HCT116 (cell line): ENCODE results near the gene ZDHHC22.

ENCODE experiments used
- CBX3 ChIP-seq: IDR thresholded peaks from 2 replicates; pipeline ENCODE4 v1.6.1; 2012; ENCODE audit warnings: low read depth
- CTCF ChIP-seq, 3 experiments: fragments of 200-600 bp in 1 of 3; sonication (generic) in 1 of 3; IDR thresholded peaks in 2 of 3; conservative IDR thresholded peaks in 1 of 3; 2 replicates each; pipeline ENCODE4 v1.5.1; 2012 to 2017; ENCODE audit warnings: low read depth in 2 of 3, low read length in 2 of 3, antibody characterized with exemption in 1 of 3, borderline replicate concordance in 1 of 3, control low read depth in 1 of 3, mild to moderate bottlenecking in 1 of 3, mixed read lengths in 1 of 3, mixed run types in 1 of 3, moderate library complexity in 1 of 3; ENCODE audit not compliant: insufficient read depth in 1 of 3
- EZH2 ChIP-seq: fragments of 200-600 bp; sonication (generic); IDR thresholded peaks from 2 replicates; pipeline ENCODE4 v1.6.1; 2017; ENCODE audit warnings: antibody characterized with exemption, mixed run types
- POLR2AphosphoS5 ChIP-seq: IDR thresholded peaks from 2 replicates; pipeline ENCODE4 v1.6.1; 2011; ENCODE audit warnings: mild to moderate bottlenecking, low read depth, low read length, moderate library complexity
- ZBTB33 ChIP-seq: IDR thresholded peaks from 2 replicates; pipeline ENCODE4 v1.6.1; 2011; ENCODE audit warnings: mild to moderate bottlenecking, low read length, moderate library complexity; ENCODE audit not compliant: insufficient replicate concordance; ENCODE audit errors: extremely low read depth
- ZNF274 ChIP-seq: fragments of 200-500 bp; sonication (Bioruptor generic); IDR thresholded peaks from 2 replicates; pipeline ENCODE4 v1.6.1; 2014; ENCODE audit warnings: mild to moderate bottlenecking, low read depth, low read length, inconsistent platforms

DNA sequence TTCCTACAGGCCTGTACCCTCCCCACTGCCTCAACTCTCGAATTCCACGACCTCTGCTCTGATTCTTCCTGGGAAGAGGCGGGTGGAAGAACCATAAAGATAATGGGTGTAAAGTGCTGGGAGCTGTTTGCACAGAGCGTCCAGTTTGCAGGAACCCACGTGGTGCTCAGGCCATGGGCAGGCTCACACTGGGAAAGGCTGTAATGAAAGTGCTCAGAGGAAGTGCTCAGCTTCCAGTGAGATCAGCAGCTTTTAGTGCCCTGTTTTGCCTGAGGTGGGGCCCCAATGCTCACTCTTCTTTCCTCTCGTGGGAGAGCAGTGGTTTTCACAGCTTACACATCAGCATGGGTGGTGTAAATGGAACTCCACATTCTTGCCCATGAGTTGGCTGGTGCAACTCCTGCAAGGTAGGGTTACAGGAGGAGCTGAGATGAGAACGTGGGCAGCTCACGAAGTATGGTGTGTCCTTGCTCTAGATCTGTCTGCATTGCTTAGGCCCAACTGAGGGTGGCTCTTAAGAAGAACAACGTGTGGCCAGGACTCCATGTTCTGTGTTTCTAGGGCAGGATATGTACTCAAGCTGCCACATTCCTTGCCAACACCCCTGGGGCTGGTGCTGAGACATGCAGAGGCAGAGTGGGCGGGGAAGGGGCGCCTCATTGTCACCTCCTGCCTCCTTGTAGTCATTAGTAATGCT lies 43.0 kb upstream of the ZDHHC22 start:
- TF ChIP-seq CTCF (IDR thresholded peaks at IDR 0.05 in 2 of 3, conservative IDR thresholded peaks at IDR 0.05 in 1 of 3; ENCODE audit: borderline replicate concordance in 1 of 3, insufficient read depth in 1 of 3, low read depth in 2 of 3, low read length in 2 of 3) (no peak), EZH2 (no peak), CBX3 (no peak), ZBTB33 (no peak), ZNF274 (no peak), POLR2AphosphoS5 (no peak)
